AG20443 (cell line): ENCODE data around the gene SENP7.
"Not testable (repeated sequence)": the region's sequence is repeated elsewhere in the genome, so short reads cannot be mapped to it uniquely, and the experiment has no call there.

Experiments used
- DNase-seq: peaks from one replicate; pipeline ENCODE4 v3.0.0; 2012; ENCODE audit warnings: low spot score, mixed read lengths

The SENP7 gene

DNA sequence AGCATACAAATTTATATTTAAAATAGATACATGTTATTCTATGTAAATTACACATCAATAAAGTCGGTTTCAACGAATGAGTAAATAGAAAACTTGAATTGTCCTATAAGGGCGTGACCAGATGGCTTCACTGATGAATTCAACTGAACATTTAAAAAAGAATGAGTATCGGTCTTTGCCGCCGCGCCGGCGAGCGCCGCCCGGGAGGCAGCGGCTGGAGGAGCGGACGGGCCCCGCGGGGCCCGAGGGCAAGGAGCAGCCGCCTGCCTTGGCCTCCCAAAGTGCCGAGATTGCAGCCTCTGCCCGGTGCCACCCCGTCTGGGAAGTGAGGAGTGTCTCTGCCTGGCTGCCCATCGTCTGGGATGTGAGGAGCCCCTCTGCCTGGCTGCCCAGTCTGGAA is 74.4 kb downstream of the SENP7 start:
- not testable (repeated sequence) for DNase-seq

DNA sequence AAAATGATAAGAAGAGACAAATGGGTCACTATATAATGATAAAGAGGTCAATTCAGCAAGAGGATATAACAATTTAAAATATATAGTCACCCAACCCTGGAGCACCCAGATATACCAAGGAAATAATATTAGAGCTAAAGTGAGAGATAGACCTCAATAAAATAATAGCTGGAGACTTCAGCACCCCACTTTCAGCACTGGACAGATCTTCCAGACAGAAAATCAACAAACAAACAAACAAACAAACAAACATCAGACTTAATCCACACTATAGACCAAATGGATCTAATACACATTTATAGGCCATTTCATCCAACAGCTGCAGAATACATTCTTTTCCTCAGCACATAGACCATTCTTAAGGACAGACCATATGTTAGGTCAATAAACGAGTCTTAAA is 79.4 kb downstream of the SENP7 start:
- DNase-seq, result no peak

DNA sequence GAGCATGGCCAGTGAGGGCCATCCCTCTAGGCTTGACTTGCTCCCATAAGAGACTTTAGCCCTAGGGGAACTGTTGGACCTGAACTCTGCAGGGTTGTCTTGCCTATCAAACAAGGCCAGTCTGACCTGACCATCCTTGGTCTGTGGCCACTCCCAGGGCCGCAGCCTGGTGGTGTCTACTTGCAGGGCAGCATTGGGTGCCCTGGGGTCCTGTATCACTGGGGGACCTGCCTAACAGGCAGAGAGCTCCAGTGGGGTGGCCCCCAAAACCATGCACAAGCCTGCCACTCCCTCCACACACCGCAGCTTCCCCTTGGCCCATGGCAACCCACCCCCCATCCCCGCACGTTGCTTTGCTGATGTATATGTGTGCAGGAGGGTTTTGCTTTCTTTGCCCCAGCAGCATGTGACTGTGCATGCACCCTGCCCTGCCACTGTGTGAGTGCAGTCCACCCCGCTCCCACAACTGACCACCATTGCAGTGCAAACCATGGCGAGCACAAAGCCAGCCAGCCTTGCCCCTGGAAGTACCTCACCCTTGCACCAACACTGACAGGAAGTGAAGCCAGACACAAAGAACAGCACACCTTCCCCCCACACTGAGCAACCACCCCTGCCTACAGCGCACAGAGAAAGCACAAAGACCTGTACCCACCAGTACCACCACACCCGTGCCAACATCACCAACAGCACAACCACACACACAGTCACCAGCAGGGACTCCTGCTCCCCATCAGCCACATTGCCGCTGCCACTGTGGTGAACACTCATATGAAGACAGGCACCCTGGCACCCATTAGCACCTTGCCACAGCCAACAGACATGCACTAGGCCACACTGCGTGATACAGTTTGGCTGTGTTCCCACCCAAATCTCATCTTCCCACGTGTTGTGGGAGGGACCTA is 88.8 kb downstream of the SENP7 start:
- no peak for DNase-seq

DNA sequence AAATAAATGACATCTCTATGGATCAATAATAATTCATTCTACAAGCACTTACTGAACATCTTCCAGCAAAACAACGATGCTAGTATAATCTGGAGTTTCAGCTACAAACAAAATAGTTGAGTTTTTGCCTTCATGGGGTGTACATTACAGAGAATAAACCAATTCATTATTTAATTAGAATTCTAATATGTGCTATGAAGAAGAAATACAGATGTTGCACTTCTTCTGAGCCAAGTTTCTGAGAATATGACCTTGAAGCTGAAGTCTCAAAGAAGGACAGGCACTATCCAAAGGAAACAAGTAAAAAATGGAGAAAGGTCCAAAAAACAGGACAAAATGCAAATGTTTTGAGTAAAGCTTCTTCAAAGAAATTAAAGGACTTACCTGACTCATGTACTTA is 94.2 kb downstream of the SENP7 start:
- DNase-seq, result no peak

DNA sequence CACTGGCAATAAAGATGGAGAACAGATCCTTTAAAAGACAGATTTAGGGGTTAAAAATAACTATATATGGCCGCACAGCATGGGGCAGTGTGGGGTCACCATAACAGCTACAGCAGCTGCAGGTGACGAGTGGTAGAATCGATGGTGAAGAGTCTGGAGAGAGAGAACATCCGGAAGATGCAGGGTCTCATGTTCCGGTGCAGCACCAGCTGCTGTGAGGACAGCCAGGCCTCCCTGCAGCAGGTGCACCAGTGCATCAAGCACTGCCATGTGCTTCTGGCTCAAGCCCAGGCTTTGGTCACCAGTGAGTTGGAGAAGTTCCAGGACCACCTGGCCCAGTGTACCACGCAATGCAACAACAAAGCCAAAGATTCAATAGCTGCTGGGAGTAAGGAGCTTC is 98.9 kb downstream of the SENP7 start:
- no peak for DNase-seq

DNA sequence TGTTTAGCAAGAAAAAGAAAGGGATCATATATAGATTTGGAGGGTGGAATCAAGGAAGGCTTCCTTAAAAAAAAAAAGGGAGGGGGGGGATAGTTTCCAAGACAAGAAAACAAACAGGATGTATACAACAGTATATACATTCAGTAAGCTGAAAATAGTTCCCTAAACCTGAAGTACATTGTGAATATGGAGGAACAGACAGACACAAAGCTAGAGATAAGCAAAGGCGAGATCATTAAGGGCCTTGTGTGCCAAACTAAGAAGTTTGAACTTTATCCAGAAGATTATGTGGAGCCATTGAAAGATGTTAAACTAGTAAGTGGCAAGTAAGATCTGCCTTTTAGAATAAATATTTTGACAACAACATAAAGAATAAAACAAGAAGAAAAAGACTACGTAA is 99.4 kb downstream of the SENP7 start:
- DNase-seq, result no peak

DNA sequence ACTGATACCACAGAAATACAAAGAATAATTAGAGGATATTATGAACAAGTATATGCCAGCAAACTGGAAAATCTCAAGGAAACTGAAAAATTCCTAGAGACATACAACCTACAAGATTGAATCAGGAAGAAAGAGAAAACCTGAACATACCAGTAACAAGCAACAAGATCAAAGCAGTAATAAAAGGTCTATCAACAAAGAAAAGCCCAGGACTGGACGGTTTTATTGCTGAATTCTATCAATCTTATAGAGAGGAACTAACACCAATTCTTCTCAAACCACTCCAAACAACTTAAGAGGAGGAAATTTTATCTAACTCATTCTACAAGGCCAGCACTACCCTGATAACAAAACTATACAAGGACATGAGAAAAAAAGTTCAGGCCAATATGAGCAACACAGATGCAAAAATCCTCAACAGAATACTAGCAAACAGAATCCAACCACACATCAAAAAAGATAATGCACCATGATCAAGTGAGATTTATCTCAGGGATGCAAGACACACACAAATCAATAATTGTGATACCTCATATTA is 121.5 kb downstream of the SENP7 start:
- DNase-seq, result no peak

DNA sequence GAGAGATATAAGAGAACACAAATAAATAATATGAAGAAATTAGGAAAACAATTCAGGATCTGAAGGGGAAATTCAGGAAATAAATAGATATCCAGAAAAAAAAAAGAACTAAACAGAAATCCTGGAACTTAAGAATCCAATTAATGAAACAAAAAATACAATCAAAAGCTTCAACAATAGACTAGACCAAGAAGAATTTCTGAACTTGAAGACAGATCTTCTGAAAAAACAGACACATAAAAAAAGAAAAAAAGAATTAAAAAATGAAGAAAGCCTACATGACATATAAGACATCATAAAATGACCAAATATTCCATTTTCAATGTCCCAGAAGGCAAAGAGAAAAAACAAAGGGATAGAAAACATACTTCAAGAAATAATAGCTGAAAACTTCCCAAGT is 124.3 kb downstream of the SENP7 start:
- no peak for DNase-seq

DNA sequence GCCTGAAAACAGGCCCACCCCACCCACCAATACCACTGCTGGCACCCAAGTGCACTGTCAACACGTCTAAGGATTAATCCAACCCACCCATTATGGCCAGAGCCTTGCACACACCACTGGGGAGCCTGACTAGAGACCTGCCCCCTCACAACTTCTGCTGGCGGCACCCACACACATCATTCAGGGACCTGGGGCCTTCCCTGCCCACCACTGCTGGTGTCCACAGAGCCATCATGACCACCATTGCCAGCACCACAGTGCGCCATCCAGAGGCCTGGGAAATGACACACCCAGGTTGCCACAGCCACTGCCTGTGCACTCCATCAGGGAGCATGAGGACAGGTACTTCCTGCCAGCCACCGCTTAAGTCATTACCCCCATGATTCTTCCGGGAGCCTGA is 125.7 kb downstream of the SENP7 start:
- DNase-seq, result no peak

DNA sequence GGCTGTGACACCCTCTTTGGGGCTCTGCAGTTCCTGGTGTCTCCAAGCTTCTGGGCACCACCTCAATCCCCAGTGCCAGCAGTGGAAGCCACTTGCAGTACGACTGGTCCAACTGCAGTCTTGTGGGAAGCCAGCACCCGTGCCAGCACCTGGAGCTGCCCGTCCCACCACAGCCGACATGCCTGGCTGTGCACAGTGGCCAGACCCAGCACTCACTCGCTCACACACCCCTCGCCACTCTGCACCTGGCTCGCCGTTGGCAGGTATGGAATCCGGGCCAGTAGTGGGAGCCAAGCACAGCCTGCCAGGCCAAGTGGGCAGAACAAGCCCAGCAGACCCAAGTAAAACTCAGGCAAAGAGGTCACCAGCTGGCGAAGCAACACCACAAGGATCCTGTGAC is 128.6 kb downstream of the SENP7 start:
- DNase-seq, result no peak

DNA sequence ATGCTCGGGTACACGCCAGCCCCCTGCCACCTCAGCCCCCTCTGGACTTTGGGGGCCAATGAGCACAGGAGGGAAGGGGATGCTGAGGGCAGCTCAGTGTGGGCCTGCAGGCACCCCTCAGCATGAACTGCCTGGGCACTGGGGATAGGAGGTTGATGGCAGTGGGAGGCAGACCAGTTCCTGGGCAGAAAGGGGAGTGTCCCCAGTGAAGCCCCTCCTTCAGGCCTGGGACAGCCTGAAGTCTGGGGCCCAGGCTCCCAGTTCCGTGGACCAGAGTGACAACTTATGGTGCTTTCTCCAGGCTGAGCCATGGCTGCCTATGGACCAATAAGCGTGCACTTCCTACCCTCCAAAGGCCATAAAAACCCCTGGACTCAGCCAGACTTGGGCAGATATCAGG is 129.4 kb downstream of the SENP7 start:
- DNase-seq, result no peak

DNA sequence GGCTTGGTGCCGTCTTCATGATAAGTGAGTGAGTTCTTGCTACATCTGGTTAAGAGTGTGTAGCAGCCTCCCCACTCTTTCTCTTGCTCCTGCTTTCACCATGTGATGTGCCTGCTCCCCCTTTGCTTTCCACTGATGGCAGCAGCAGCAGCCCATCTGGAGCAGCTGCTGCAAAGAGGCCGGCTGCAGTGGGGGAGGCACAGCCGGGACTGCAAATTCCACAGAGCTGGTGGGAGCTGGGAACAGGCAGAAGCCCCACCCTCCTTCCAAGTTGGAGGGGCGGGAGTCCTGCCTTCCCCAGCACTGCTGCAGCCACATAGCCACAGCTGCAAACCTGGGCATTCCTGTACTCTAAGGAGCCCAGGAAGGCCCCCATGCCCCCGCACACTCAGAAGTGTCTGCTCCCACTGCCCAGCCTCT is 129.8 kb downstream of the SENP7 start:
- peak; percentile 18 for DNase-seq

DNA sequence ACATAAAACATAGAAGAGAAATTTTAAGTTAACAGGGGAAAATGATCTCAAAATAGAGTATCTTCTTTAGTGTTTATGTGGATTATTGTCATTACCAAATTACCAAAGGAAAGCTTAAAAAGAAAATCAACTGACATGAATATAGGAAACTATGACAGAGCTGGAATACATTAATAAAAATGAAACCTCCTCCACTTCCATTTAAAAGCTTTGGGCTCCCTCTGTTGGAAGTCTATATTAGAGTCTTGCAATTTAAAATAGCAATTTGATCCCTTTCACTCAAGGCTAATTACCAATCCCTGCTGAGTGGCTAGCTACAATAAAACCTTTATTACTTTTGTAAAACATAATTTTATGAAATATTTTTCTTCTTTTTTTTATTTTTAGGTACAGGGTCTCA is 131.2 kb downstream of the SENP7 start:
- DNase-seq, result peak; percentile 28

DNA sequence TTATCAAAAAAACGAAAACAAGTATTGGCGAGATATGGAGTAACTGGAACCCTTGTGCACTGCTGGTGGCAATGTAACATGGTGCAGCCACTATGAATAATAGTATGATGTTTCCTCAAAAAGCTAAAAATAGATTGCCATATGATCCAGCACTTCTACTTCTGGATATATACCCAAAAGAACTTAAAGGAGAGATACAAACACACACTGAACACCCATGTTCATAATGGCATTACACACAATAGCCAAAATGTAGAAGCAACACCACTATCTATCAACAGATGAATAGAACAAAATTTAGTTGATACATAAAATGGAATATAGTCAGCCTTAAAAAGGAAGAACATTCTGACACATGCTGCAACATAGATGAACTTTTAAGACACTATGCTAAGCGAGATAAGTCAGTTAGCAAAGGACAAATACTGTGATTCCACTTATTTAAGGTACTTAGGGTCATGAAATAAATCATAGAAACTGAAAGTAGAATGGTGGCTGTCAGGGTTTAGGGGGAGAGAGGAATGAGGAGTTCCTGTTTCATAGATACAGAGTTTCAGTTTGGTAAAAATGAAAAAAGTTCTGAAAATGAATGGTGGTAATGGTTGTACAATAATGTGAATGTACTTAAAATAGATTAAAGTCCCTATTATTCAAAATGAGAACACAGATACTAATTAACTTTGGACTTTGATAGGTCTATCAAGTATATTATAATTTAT is 133.2 kb downstream of the SENP7 start:
- no peak for DNase-seq

DNA sequence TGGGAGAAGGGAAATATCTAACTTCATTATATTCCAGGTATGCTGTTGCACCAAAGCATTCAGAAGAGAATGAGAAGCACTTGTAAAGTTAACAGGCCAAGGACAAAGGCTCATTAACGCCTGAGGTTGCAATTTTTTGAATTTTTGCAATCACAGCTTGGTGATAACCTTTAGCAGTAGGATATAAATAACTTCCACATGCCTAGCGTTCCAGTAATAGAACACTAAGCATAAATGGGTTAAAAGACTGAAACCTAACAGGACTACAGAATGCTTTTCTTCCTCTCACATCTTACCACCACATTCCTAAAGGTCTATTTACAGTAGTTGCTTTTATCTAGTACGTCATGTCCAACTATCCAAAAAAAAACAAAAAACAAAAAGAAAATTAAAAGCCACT is 135.2 kb downstream of the SENP7 start:
- no peak for DNase-seq

DNA sequence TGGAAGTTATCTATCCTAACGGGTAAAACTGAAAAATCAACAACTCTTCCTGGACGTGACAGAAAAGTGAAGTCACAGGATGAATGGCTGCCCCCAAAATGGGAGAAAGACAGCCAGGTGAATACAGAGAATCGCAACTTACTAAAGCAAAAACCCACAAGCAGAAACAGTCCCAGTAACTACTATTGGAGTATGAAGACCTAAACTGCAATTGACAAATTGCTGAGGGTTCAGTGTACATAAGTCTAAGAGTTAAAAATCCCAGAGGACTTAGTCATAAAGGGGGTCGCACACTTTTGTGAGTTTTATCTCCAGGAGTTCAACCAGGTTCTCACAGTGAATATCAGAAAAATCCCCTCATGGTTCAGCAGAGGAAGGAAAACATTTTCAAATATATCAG is 135.8 kb downstream of the SENP7 start:
- no peak for DNase-seq

DNA sequence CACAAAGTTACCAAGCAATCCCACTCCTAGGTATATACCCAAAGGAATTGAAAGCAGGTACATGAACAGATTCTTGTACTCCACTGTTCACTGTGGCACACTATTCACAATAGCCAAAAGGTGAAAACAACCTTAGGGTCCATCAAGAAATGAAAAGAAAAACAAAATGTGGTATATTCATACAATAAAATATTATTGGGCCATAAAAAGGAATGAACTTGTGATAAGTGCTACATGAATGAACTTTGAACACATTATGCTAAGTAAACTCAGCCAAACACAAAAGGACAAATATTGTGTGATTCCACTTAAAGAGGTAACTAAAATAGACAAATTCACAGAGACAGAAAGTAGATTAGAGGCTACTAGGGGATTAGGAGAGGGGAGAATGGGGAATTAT is 137.4 kb downstream of the SENP7 start:
- DNase-seq, result no peak

DNA sequence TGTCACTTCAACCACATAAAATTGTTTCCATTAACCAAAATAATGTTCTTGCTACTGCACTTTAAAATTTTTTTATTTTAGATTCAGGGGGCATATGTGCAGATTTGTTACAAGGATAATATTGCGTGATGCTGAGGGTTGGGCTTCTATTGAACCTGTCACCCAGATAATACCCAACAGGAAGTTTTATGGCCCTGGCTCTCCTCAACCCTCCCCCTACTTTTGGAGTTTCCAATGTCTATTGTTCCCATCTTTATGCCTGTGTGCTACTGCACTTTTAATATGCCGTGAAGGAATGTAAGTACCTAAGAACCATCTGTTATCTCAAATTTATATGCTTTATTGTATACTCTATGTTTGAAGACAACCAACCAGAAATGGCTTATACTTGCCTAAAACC is 150.6 kb downstream of the SENP7 start:
- no peak for DNase-seq

DNA sequence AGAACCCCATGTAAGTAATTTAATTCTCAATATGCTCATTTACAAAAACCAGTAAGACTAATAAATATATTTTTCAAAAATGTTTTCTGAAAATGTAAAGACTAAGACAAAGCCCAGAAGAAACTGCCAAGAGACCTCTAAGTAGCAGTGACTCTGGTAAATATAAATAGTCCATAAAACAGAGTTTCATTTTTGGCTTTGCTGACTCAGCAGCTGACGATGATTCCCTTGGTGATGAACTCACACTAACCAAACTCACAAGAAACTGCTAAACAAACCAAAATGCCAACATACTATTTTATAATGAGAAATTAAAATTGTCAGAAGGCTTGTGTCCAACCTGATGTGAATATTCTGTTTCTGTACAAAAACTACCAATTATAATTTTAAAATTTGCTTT is 161.2 kb downstream of the SENP7 start:
- peak; percentile 27 for DNase-seq

DNA sequence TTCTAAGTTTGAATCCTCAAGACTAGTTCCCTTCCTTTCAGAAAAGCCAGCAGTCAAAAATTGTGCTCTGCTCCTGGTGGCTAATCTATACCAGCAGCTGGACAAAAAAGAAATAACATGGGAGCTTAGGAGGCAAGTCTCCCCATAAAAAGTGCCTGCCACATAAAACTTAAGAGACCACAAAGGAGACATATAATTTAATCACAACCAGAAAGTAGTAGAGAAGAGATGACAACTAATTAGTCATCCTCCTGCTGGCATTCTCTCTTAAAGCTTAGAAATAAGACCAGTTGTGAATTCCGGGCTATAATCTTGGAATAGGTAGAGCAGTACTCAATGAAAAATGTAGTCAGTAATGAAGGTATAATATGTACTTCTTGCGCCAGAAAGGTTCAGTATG is 172.4 kb downstream of the SENP7 start:
- no peak for DNase-seq

DNA sequence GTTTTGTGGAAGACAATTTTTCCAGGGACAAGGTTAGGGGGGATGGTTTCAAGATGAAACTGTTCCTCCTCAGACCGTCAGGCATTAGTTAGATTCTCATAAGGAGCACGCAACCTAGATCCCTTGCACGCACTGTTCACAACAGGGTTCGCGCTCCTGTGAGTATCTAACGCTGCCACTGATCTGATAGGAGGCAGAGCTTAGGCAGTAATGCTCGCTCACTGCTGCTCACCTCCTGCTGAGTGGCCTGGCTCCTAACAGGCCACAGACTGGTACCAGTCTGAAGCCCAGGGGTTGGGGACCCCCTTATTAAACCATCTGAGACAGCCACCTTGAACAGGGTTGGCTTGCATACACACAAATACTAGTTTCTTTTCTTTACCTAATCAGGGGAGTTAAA is 179.1 kb downstream of the SENP7 start:
- no peak for DNase-seq

DNA sequence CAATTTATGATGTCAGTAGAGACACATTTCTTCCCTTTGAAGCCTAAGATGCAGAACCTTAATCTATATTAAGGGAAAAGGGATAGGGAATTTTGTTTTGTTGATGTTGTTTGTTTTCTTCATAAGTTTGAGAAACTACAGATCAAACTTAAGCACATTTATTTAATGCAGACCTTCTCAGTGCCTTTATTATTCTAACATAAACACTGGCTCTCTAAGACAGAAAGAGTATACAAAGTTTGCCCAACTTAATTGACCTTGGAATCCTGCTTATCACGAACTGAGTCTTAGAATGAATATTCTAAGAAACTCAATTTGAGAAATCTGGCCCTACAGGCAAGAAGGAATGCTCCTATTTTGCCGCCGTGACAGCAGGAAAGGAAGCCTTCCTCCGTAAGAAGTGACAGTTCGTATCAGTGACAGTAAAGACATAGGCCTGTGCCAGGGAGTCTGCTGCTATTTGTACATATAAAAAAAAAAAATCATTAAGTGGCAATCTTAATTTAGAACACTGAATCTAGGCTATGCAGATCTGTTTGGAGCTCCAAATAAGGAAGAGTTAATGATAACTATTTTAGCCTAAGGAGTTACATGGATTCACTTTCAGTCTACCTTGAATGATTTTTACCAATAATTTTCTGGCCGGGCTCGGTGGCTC is 183.9 kb downstream of the SENP7 start:
- DNase-seq, result no peak
